Hepatocyte (in vitro differentiated cells): ENCODE results near the gene CCDC74A. TPM values are rescaled to one million over a fixed set of nuclear protein-coding genes. Genes with fewer than 3 reads are reported as not detected.
"Not testable (repeated sequence)": the region's sequence is repeated elsewhere in the genome, so short reads cannot be mapped to it uniquely, and the experiment has no call there.

Source experiments
- DNase-seq: peaks from one replicate; pipeline ENCODE4 v3.0.0-alpha.2; 2016; ENCODE audit warnings: low spot score
- H2AFZ ChIP-seq: fragments of 200-600 bp; sonication (generic); 2 replicates; pipeline ENCODE4 v1.6.0; 2016; ENCODE audit warnings: antibody characterized with exemption, mild to moderate bottlenecking
- H3K27ac ChIP-seq: fragments of 200-600 bp; sonication (generic); 2 replicates; pipeline ENCODE4 v1.5.1; 2016; ENCODE audit warnings: mild to moderate bottlenecking
- H3K27me3 ChIP-seq: fragments of 200-600 bp; sonication (generic); 2 replicates; pipeline ENCODE4 v1.6.1; 2016
- H3K36me3 ChIP-seq: fragments of 200-600 bp; sonication (generic); replicated peaks from 2 replicates; pipeline ENCODE4 v1.5.1; 2016; ENCODE audit warnings: low read depth; ENCODE audit not compliant: insufficient read depth
- H3K4me1 ChIP-seq: fragments of 200-600 bp; sonication (generic); 2 replicates; pipeline ENCODE4 v1.5.1; 2016; ENCODE audit warnings: mild to moderate bottlenecking, moderate library complexity; ENCODE audit not compliant: insufficient read depth
- H3K4me2 ChIP-seq: fragments of 200-600 bp; sonication (generic); 2 replicates; pipeline ENCODE4 v1.6.0; 2016
- H3K4me3 ChIP-seq: fragments of 200-600 bp; sonication (generic); 2 replicates; pipeline ENCODE4 v1.5.1; 2016; ENCODE audit warnings: mild to moderate bottlenecking
- H3K79me2 ChIP-seq: fragments of 200-600 bp; sonication (generic); 2 replicates; pipeline ENCODE4 v1.6.0; 2017; ENCODE audit warnings: mild to moderate bottlenecking
- H3K9me2 ChIP-seq: fragments of 200-600 bp; sonication (generic); replicated peaks from 2 replicates; pipeline ENCODE4 v1.6.0; 2017; ENCODE audit warnings: mild to moderate bottlenecking; ENCODE audit not compliant: insufficient read depth
- H3K9me3 ChIP-seq: fragments of 200-600 bp; sonication (generic); 2 replicates; pipeline ENCODE4 v1.5.1; 2016; ENCODE audit warnings: low read depth, mild to moderate bottlenecking
- H4K20me1 ChIP-seq: fragments of 200-600 bp; sonication (generic); 2 replicates; pipeline ENCODE4 v1.6.0; 2016; ENCODE audit warnings: mild to moderate bottlenecking; ENCODE audit not compliant: insufficient read depth, poor library complexity, severe bottlenecking
- EZH2 ChIP-seq: fragments of 200-600 bp; sonication (generic); IDR thresholded peaks from 2 replicates; pipeline ENCODE4 v1.6.1; 2016; ENCODE audit warnings: antibody characterized with exemption, mild to moderate bottlenecking, borderline replicate concordance
- EZH2phosphoT487 ChIP-seq: fragments of 200-600 bp; sonication (generic); IDR thresholded peaks from one replicate; pipeline ENCODE4 v1.6.1; 2018; ENCODE audit warnings: antibody characterized with exemption, mild to moderate bottlenecking, low read depth, moderate library complexity; ENCODE audit not compliant: unreplicated experiment, severe bottlenecking
- WGBS: methylation state at CpG from one replicate; pipeline ENCODE4 v1.1.6; 2016; ENCODE audit warnings: low lambda C conversion rate; ENCODE audit errors: missing lambda C conversion rate; 5-methylcytosine and 5-hydroxymethylcytosine counted together
- polyA plus RNA-seq: library from polyadenylated mRNA; unstranded; fragments of >200 nt; fragmentation: Nextera tagmentation; extraction: Ambion mirVana; gene quantifications from 2 replicates; pipeline ENCODE4 v1.2.1, GENCODE V29; 2016
- total RNA-seq: library from RNA; depleted of rRNA; stranded (reverse); fragments of >200 nt; gene quantifications from 2 replicates; pipeline ENCODE4 v1.2.3, GENCODE V29; 2014
- TF ChIP-seq, protein P1 (sequence below): fragments of 200-600 bp; sonication (generic); IDR thresholded peaks from 2 replicates; pipeline ENCODE4 v1.5.1; 2016; ENCODE audit warnings: antibody characterized with exemption, mild to moderate bottlenecking; ENCODE audit not compliant: poor library complexity

The CCDC74A gene
- total and polyA plus RNA-seq, 2 experiments from 2014 or later, result 8.0 to 9.4 TPM

DNA sequence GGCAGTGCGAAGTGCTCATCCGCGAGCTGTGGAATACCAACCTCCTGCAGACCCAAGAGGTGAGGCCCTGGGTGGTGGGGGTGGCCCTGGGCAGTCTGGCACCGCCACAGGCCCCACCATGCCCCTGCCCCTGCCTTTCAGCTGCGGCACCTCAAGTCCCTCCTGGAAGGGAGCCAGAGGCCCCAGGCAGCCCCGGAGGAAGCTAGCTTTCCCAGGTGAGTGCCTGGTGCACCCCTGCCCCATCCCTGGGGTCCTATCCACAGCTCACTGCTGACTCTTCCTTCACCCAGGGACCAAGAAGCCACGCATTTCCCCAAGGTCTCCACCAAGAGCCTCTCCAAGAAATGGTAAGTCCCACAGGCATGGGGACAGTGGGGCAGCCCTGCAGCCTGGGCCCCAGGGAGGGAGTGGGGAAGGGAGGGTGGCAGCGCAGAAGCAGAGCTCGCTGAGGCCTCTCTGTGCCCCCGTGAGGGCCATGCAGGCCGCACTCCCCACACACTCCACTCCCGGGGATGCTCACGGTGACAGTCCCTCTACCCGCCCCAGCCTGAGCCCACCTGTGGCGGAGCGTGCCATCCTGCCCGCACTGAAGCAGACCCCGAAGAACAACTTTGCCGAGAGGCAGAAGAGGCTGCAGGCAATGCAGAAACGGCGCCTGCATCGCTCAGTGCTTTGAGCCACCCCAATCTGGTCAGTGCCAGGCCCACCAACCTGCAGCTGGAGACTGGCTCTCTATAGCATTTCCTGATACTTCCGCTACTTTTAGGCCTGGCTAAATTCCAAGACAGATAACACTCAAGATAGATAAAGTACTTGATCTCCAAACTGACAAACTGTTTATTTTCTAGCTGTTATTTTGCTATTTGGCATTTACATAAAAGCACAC, 5.3 kb downstream of the CCDC74A start:
- not testable (repeated sequence) for H3K4me1 ChIP-seq, H3K9me3 ChIP-seq, DNase-seq, H3K36me3 ChIP-seq, H2AFZ ChIP-seq, H3K79me2 ChIP-seq, H4K20me1 ChIP-seq, H3K9me2 ChIP-seq, H3K27me3 ChIP-seq, H3K4me3 ChIP-seq, H3K27ac ChIP-seq, H3K4me2 ChIP-seq
- 88% methylated on average over 12 of the region's 23 CpGs for WGBS

DNA sequence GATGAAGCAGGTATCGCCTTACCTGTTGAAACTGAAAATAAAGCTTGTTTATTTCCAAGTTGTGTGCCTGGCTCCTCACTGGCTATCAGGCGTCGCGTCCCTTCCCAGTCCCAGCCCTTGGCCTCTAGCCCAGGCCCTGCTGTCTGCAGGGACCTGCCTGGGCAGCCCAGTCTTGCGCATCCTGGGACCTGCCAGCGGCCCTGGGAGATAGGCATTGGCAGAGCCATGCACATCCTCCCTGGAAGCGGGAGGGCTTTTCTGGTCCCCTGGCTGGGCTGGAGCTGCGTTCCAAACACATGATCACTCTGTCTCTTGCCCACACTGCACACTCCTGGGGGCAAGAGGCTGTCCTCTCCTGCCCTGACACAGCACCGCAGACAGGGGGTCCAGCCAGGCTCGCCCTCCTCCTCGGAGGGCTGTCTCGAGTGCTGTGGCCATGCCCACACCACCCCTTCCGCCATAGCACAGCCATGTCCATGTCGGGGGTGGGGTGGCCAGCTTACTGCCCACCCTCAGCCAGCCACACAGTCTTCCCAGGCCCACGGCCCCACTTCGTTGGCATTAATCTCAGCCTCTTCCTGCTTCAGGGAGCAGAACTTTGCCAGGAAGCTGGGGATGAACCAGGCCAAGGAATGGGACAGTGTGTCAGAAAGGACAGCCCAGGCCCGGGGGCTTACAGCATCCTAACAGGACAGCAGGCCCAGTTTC, 6.1 kb downstream of the CCDC74A start:
- H3K4me3 ChIP-seq, H3K36me3 ChIP-seq, H3K27ac ChIP-seq, H3K9me3 ChIP-seq, H3K4me1 ChIP-seq, H3K79me2 ChIP-seq, H2AFZ ChIP-seq, H3K9me2 ChIP-seq, H4K20me1 ChIP-seq, H3K27me3 ChIP-seq, H3K4me2 ChIP-seq, DNase-seq: not testable (repeated sequence)
- 93% methylated on average over 10 of the region's 17 CpGs for WGBS

GRCh38 chr2:131534317-131534672, 6.6 kb downstream of the CCDC74A start:
- H3K9me3 ChIP-seq, DNase-seq, H3K4me3 ChIP-seq, H3K36me3 ChIP-seq, H4K20me1 ChIP-seq, H3K4me1 ChIP-seq, H3K27ac ChIP-seq, H3K79me2 ChIP-seq, H2AFZ ChIP-seq, H3K27me3 ChIP-seq, H3K9me2 ChIP-seq, H3K4me2 ChIP-seq: not testable (repeated sequence)
- WGBS, result 93% methylated on average over 5 of the region's 13 CpGs

- not testable (repeated sequence) for H3K4me3 ChIP-seq, H3K9me3 ChIP-seq, H2AFZ ChIP-seq, H3K4me1 ChIP-seq, H3K79me2 ChIP-seq, H3K27ac ChIP-seq, H3K27me3 ChIP-seq, DNase-seq, H3K4me2 ChIP-seq, H4K20me1 ChIP-seq, H3K9me2 ChIP-seq, H3K36me3 ChIP-seq
- 81% methylated on average over 11 of the region's 11 CpGs for WGBS
Observed at GRCh38 chr2:131534965-131535364, 7.3 kb downstream of the CCDC74A start.

GRCh38 chr2:131535526-131535925, 7.8 kb downstream of the CCDC74A start:
- H2AFZ ChIP-seq, result no peak overlapping the region
- no peak overlapping the region for H3K4me2 ChIP-seq
- H3K36me3 ChIP-seq, result no peaks in the 10 kb centered on the region
- no peak overlapping the region for H3K27ac ChIP-seq
- H3K79me2 ChIP-seq, result no peaks in the 10 kb centered on the region
- no peaks in the 10 kb centered on the region for H4K20me1 ChIP-seq
- H3K4me3 ChIP-seq, result no peak overlapping the region
- no peaks in the 10 kb centered on the region for H3K9me2 ChIP-seq
- H3K9me3 ChIP-seq, result no peaks in the 10 kb centered on the region
- no peak for DNase-seq
- TF ChIP-seq EZH2phosphoT487 (no peak), EZH2 (no peak)
- TF ChIP-seq, protein P1, sequence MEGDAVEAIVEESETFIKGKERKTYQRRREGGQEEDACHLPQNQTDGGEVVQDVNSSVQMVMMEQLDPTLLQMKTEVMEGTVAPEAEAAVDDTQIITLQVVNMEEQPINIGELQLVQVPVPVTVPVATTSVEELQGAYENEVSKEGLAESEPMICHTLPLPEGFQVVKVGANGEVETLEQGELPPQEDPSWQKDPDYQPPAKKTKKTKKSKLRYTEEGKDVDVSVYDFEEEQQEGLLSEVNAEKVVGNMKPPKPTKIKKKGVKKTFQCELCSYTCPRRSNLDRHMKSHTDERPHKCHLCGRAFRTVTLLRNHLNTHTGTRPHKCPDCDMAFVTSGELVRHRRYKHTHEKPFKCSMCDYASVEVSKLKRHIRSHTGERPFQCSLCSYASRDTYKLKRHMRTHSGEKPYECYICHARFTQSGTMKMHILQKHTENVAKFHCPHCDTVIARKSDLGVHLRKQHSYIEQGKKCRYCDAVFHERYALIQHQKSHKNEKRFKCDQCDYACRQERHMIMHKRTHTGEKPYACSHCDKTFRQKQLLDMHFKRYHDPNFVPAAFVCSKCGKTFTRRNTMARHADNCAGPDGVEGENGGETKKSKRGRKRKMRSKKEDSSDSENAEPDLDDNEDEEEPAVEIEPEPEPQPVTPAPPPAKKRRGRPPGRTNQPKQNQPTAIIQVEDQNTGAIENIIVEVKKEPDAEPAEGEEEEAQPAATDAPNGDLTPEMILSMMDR, result no peak
- H3K4me1 ChIP-seq, result no peaks in the 10 kb centered on the region
- WGBS, result 78% methylated on average over 3 of the region's 4 CpGs
- H3K27me3 ChIP-seq, result no peaks in the 10 kb centered on the region

DNA sequence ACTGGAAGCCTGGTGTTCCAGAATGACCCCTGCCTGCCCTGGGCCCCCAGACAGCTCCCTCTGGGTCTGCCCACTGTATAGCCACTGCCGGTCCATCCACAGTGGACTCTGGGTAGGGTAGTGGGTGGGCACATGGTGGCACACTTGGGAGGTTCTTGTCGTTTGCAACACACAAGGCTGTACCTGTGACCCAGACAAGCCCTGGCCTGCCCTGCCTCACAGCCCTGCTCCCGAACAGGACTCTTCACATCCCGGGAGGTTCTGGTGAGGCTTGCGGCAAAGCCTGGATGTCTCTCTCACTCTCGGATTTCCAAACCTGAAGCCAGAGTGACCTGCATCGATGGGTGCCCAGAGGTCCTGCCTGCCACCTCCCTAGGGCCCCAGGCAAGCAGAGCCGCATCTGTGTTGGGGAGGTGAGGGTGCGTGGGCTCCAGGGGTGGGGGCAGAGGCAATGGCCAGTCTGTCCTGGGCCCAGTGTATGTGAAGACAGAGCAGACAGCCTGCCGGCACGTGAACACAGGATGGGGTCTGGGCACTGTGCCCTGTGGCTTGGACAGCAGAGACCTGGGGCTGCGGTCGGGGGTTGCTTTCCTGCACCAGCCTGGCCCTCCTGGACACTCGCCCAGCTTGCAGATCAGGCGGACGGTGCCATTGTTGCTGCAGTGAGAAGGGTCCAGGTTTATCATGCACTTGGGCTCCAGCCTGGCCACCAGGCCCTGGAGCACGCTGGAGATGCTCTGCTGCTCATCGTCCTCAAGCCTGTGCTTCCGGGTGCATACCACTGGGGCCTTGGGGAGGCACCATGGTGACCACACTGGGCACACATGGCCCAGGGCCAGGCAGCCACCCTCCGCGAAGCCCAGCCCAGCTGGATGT, 8.5 kb downstream of the CCDC74A start:
- not testable (repeated sequence) for H3K27me3 ChIP-seq, H3K36me3 ChIP-seq, DNase-seq, H3K4me1 ChIP-seq, H3K9me2 ChIP-seq, H2AFZ ChIP-seq, H3K79me2 ChIP-seq, H3K4me3 ChIP-seq, H4K20me1 ChIP-seq, H3K27ac ChIP-seq, H3K4me2 ChIP-seq, H3K9me3 ChIP-seq
- 91% methylated on average over 18 of the region's 21 CpGs for WGBS

- 95% methylated on average over 8 of the region's 14 CpGs for WGBS
- not testable (repeated sequence) for H3K27me3 ChIP-seq, H3K4me1 ChIP-seq, H3K4me3 ChIP-seq, H3K79me2 ChIP-seq, H3K36me3 ChIP-seq, H3K9me3 ChIP-seq, H3K4me2 ChIP-seq, H2AFZ ChIP-seq, DNase-seq, H3K9me2 ChIP-seq, H4K20me1 ChIP-seq, H3K27ac ChIP-seq
Observed at GRCh38 chr2:131536841-131537240, 9.2 kb downstream of the CCDC74A start.
